Measurements from ENCODE around the gene DCC. TPM values are rescaled to one million over a fixed set of nuclear protein-coding genes. Genes with fewer than 3 reads are reported as not detected.

The DCC gene
- total and polyA plus RNA-seq, 2 of the 8 experiments (the other 6 are each of a cell fraction or from before 2014, with no cell fraction given): 0.14 to 1.4 TPM

GRCh38 chr18:53375621-53376020 is 1035.6 kb downstream of the DCC start:
- Histone ChIP-seq H4K8ac (ENCODE audit: extremely low read depth, insufficient read depth, low read length) (no peak overlapping the region), H2BK5ac (ENCODE audit: low read depth, low read length) (no peak overlapping the region), H3K23ac (ENCODE audit: insufficient read length) (no peak overlapping the region), H3K14ac (ENCODE audit: insufficient read length) (no peak overlapping the region), H4K20me1 (replicated peaks in 1 of 2; ENCODE audit: control insufficient read depth in 1 of 2, insufficient read depth in 2 of 2, low read length in 2 of 2) (no peaks in the 10 kb centered on the region), H3K27me3 (replicated peaks in 1 of 4; ENCODE audit: control insufficient read depth in 3 of 4, extremely low read depth in 1 of 4, insufficient read depth in 3 of 4, low read length in 3 of 4) (no peaks in the 10 kb centered on the region), H2AK5ac (ENCODE audit: low read depth, low read length) (no peak overlapping the region), H3K4me1 (replicated peaks in 1 of 4; ENCODE audit: control insufficient read depth in 3 of 4, insufficient read depth in 4 of 4, low read length in 3 of 4) (peaks cover 0 to 4% (median 0%) of the 10 kb centered on the region in 4 experiments; a peak in 1 of 7 replicates), H3K79me2 (ENCODE audit: control insufficient read depth in 1 of 2, insufficient read depth in 2 of 2, low read length in 2 of 2) (no peaks in the 10 kb centered on the region), H3K9me3 (ENCODE audit: insufficient read depth in 2 of 2, low read depth in 1 of 2, low read length in 1 of 2) (no peaks in the 10 kb centered on the region), H3K18ac (ENCODE audit: extremely low read depth, low read length) (no peak overlapping the region), H2BK20ac (ENCODE audit: low read length) (no peak overlapping the region), H3K4ac (replicated peaks; ENCODE audit: insufficient read length, low read depth, low read length) (no peak overlapping the region), H3K23me2 (ENCODE audit: low read depth, low read length) (no peaks in the 10 kb centered on the region), H3K27ac (ENCODE audit: low read depth, low read length) (no peak overlapping the region), H3K56ac (replicated peaks; ENCODE audit: insufficient read length, low read depth, low read length) (no peak overlapping the region), H3K79me1 (ENCODE audit: low read depth, low read length) (no peaks in the 10 kb centered on the region), H2BK12ac (ENCODE audit: low read depth, low read length) (no peak overlapping the region), H3K4me2 (ENCODE audit: insufficient read depth in 1 of 2, low read depth in 2 of 2, low read length in 2 of 2) (no peak overlapping the region), H4K5ac (ENCODE audit: insufficient read length, low read depth, low read length) (no peak overlapping the region), H3K9ac (replicated peaks in 1 of 4; ENCODE audit: extremely low read depth in 1 of 4, low read depth in 3 of 4, low read length in 3 of 4) (no peak overlapping the region), H2BK15ac (ENCODE audit: low read length) (no peak overlapping the region), H4K91ac (replicated peaks; ENCODE audit: insufficient read length, low read length) (no peak overlapping the region), H3K4me3 (ENCODE audit: extremely low read depth in 1 of 4, insufficient read depth in 2 of 4, low read depth in 3 of 4, low read length in 4 of 4) (no peak overlapping the region), H2AFZ (ENCODE audit: low read length) (no peak overlapping the region), H3K36me3 (ENCODE audit: control insufficient read depth in 2 of 4, insufficient read depth in 4 of 4, low read length in 3 of 4) (no peaks in the 10 kb centered on the region), H2BK120ac (replicated peaks; ENCODE audit: low read depth, low read length) (no peak overlapping the region)
- DNase-seq (ENCODE audit: low read depth in 1 of 2, low spot score in 2 of 2) (no peak), FAIRE-seq (no peak)
- TF ChIP-seq SAP30 (IDR thresholded peaks at IDR 0.05; ENCODE audit: insufficient read depth, insufficient replicate concordance, low read length) (no peak), POLR2A (IDR thresholded peaks at IDR 0.05; ENCODE audit: control extremely low read depth in 1 of 2, low read depth in 2 of 2, low read length in 2 of 2) (no peak), KDM1A (IDR thresholded peaks at IDR 0.05; ENCODE audit: borderline replicate concordance, low read length) (no peak), KDM4A (IDR thresholded peaks at IDR 0.05; ENCODE audit: low read depth, low read length, severe bottlenecking) (no peak)
- TF ChIP-seq, protein P1, sequence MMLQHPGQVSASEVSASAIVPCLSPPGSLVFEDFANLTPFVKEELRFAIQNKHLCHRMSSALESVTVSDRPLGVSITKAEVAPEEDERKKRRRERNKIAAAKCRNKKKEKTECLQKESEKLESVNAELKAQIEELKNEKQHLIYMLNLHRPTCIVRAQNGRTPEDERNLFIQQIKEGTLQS (IDR thresholded peaks at IDR 0.05; ENCODE audit: insufficient read depth, low read depth, low read length): no peak
- CTCF ChIA-PET (ENCODE audit: partially characterized antibody): no interaction called here
- POLR2A ChIA-PET (ENCODE audit: partially characterized antibody): no interaction called here
- WGBS, 2 experiments (ENCODE audit: extremely low coverage in 1 of 2, insufficient coverage in 1 of 2, insufficient read length in 1 of 2, insufficient replicate concordance in 2 of 2, low coverage in 1 of 2, low lambda C conversion rate in 2 of 2, missing lambda C conversion rate in 1 of 2): 78% methylated on average over 2 of the region's 2 CpGs; no CpG with 5 or more reads in 1 of the 2 experiments

Measured in H1 (cell line).